GM18508 (cell line): Measurements from ENCODE around the gene COL25A1.

Experiments used
- ATAC-seq: cut with Tn5 transposase; IDR thresholded peaks from one replicate; pipeline ENCODE4 v1.9.1; 2021; ENCODE audit warnings: moderate number of reproducible peaks; ENCODE audit not compliant: insufficient read depth, unreplicated experiment

The COL25A1 gene

GRCh38 chr4:108839333-108839732 is 463.1 kb downstream of the COL25A1 start:
- no peak for ATAC-seq

GRCh38 chr4:108838451-108838850 is 464.0 kb downstream of the COL25A1 start:
- ATAC-seq, result no peak

DNA sequence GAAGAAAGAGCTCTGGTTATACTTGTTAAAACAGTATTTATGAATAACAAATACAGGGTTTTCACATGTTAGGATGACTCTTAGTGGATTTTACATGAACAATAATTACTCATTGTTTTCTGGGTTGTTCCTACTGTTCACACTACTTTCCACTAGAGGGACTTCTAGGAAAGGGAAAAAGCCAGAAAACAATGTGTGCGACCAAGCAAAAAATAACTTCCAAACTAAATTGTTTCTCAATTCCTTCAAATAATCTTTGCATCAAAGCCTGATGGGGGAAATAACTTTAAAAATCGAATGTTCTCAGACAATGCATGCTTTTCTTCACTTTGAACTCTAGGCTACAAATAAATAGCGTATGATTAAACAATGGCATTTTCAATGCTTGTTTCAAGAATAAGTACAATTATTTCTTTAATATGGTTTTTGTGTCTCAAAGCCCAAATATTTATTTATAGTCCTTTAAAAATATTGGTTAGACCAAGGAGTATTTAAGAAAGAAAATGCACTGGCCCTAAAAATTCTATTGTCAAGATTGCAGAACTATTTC is 467.5 kb downstream of the COL25A1 start:
- ATAC-seq, result no peak

DNA sequence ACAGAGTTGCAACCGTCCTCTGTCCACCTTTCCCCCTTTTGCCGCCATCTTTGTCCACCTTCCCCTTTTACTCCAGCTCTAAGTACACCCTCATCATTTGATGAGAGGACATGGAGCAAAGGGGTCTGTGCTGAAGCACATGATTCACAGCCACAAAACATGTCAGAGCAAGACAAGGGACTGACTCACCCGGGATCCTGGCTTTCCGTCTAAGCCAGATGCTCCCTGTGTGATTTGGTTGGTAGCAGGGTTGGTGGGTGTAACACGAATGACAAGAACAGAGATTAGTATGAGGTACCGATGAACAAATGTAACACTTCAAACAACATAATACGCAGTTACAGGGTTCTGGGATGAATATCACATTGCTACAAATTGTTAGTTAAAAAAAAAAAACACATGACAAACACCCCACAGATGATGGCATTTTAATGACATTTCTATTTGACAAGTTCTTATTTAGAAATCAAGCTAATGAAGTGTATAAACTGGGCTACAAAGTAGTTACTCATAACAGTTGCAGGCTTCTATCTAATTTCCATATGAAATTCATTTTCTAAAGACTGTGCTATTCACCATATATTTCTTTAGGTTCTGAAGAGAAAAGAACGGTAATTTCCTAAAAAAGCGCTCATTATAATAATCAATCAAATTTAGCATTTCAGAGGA is 468.2 kb downstream of the COL25A1 start:
- no peak for ATAC-seq

DNA sequence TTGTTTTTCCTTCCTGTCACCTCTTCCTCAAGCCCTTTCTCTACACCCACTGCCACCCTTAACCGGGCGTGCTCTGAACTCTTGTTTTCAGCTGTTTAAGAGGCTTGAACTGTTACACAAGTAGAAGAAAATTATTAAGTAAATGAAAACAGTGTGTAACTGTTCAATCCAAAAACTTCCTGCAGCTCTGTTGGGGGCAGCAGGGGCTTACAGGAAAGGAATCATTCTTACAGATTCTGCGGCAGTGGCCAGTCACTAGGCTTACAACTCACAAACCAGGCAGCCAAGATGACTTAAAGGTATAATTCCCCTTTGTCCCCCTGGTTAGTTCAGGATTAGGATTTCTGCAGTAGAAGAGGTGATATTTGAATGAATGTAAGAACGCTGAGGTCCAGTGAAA is 469.4 kb downstream of the COL25A1 start:
- no peak for ATAC-seq

DNA sequence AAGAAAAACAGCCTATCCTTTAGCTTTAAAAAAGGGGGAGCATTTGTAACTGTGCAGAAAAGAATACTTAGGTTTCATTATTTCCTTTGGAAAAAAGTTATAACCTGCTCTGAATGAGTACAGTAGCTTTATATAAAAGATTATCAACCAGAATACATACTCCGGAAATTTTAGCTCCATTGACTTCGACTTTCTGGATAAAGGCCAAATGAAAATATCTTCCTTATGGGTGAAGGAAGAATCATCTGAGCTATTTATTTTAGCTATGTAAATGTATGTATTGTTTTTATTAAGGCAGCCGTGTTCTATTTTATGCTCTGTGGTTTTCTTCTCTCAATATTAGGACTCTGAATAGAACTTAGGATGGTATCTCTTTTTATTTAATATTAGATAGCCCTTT is 470.6 kb downstream of the COL25A1 start:
- ATAC-seq, result no peak

DNA sequence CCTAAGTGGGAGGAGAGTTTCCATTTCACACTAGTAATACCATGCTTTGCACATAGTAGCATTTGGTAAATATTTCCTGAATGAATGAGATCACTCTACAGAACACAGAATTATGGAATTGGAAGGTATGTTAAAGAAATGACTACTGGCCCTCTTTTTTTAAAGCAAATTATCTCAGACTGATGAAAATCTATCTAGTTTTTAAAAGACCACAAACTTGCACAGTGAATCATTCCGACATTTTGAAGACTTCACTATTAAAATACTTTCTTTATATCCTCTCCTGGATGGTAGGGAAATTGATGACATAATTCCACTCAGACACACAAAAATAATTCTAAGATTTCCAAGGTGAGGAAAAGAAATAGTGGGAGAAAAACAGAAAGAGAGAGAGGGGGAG is 471.2 kb downstream of the COL25A1 start:
- no peak for ATAC-seq

DNA sequence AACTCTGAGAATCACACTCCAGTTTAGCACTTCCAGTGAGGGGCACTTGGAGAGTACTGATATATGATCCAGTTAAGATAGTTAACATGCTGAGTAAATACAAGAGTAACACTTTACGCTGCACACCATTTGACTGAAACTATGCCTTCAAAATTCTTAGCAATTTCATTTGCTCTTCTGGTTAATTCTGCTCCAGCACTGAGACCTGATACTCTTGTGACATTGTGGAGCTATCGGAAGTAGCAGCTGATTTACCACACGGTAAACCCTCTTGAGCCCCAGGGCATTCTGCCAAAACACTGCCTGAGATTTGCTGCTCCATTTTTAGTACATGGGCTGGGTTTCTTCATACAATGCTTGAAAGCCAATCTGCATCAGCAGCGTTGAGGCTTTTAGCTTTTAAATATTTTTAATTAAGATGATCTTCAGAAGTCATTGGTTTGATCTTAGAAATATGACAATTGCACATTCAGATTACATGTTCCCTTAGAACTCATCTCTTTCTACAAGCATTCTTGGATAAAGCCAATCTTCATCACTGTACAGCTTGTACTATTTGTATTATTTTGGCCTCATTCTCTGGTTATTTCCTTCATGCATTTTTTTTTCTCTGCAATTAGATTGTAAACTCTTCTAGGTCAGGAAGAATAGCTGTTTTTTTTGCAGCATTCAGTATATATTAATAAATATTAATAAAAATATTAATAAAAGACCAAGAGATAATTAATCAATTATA is 471.8 kb downstream of the COL25A1 start:
- no peak for ATAC-seq

DNA sequence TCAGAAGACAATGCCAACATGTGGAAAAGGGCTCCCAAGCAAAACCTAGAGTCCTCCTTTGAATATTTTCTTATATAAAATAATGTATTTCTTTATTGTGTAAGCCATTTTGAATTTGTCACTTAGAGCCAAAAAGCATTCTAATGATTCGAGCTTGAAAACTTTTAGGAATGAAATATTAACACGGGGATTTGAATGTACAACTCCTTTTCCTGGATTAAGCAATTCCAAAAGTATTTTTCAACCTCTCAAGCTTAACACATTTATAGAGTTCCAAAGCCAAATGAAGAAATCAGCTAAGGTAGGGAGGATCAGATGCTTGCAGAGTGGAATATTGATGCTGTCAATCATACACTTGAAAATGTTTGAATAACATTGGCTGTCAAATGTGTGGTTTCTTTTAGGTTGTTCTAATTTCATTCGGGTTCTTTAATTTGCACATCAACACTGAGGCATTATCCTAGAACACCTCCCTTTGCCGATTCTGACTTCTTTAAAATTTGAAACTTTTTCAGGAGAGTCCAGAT is 472.4 kb downstream of the COL25A1 start:
- no peak for ATAC-seq

DNA sequence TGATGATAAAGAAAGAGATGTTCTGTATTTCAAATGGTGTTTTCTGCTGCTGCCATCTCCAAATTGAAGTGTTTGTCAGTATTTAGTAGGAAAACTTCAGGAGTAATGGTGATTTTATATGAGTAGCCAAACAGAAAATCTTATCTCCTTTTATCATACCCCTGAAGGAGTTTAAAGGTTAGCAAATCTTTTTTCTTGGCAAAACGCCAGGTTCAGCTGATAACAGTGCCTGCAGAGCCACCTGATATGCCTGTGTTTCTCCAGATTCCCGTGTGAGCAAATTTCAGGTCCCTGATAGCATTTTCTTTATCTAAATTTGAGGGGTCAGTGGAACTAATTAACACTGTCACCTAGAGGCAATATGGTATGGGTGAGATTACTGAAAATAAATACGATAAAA is 473.8 kb downstream of the COL25A1 start:
- ATAC-seq, result no peak

DNA sequence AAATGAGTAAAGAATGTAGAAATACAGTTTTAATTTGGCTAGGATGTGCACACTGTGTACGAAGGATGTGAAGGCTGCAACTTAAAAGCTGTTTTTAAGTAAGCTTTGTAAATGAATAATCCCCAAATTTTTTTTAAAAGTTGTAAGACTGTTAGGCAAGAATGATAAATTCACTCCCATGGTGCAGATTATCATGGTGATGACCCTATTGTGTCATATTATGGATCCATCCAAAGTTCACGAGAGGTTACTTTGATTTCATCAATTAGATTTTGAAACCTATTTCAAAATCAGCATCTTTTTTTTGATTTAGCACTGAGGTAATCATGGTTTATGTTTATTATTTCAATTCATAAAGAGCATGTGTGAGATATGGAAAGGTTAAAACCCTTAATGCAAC is 476.7 kb downstream of the COL25A1 start:
- no peak for ATAC-seq

- ATAC-seq, result no peak
Observed at GRCh38 chr4:108821351-108821930, 481.0 kb downstream of the COL25A1 start.

- no peak for ATAC-seq
Observed at GRCh38 chr4:108820492-108821350, 481.7 kb downstream of the COL25A1 start.

DNA sequence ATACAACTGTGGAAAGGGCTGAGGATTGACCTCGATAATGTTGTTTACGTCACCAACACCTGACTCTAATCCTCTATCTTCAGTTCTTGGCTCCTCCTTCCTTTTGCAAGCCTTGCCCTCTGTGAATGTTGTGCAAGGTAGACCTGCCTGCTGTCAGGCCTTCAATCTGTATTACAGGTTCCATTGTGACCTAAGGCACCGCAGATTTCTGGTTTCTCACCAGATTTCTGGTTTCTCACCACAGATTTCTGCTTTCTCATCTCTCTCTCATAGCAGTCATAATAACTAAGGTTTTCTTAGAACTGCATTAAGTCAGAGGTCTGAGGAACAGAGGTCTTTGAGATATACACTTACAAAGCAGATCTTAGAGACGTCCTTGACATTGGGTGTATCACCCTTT is 488.1 kb downstream of the COL25A1 start:
- ATAC-seq, result no peak

GRCh38 chr4:108813261-108813660 is 489.2 kb downstream of the COL25A1 start:
- ATAC-seq, result no peak

GRCh38 chr4:108811486-108811885 is 491.0 kb downstream of the COL25A1 start:
- ATAC-seq, result no peak

DNA sequence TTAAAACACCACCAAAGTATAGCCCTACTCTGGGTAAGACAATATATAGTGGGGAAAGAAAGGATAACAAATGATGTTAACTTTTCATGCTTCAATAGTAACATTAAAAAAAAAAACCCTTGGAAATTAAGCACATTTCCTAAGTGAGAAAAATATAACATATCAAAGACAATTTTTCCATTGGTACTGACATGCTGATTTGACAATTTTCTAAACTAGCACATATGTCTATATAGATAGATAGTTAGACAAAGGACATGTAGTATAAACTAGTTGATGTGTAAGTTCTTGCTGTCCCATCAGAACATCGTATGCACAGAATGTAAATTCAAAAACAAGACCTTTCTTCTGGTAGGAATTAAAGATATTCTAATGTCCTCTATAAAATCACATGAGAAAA is 492.4 kb downstream of the COL25A1 start:
- no peak for ATAC-seq

DNA sequence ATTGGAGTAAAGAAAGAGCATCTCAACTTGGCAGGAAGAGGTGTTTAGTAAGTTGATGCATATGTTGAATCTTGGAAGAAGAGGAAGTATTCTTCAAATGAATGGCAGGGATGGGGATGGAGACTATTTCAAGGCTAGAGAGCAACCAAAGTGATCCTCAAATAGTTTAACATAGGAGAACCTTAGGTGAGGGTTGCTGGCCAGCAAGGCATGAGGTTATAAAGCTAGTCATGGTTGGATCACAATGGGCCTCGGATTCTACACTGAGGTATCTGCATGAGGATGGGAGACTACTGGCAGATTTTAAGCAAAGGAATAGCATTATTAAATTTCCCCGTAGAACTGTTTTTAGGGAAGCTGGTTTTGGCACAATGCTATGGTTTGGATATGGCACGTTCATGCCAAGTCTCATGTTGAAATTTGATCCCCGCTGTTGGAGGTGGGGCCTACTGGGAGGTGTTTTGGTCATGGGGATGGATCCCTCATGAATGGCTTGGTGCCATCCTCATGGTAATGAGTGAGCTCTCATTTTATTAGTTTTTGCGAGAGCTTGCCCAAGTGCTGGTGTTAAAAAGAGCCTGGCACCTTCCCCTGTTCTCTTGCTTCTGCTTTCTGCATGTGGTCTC is 497.7 kb downstream of the COL25A1 start:
- ATAC-seq, result no peak

DNA sequence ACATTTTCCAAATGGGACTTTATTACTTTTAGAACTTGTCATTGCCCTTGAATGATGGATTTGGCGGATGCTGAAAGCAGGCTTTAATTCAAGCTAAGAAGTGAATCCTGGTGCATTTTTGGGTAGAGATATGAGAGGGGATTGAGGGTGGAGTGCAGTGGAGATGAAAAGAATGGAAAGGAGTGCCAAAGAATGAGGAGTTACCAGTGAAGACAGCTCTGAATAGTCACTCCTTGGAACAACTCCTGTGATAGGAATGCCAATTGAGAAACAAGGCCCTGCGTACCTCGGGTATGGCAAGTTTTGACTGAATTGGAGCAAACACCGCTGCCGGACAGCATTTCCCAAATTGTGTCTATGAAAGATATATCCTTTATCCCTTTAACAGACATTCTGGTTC is 503.2 kb downstream of the COL25A1 start:
- no peak for ATAC-seq

GRCh38 chr4:108796173-108796572 is 506.3 kb downstream of the COL25A1 start:
- no peak for ATAC-seq
